Measurements from ENCODE around the gene UNK. TPM values are rescaled to one million over a fixed set of nuclear protein-coding genes. Genes with fewer than 3 reads are reported as not detected.
"Not testable (repeated sequence)": the region's sequence is repeated elsewhere in the genome, so short reads cannot be mapped to it uniquely, and the experiment has no call there.

The UNK gene
- total and polyA plus RNA-seq, 10 donors, result 19.0 to 53.8 (median 46.2) TPM

DNA sequence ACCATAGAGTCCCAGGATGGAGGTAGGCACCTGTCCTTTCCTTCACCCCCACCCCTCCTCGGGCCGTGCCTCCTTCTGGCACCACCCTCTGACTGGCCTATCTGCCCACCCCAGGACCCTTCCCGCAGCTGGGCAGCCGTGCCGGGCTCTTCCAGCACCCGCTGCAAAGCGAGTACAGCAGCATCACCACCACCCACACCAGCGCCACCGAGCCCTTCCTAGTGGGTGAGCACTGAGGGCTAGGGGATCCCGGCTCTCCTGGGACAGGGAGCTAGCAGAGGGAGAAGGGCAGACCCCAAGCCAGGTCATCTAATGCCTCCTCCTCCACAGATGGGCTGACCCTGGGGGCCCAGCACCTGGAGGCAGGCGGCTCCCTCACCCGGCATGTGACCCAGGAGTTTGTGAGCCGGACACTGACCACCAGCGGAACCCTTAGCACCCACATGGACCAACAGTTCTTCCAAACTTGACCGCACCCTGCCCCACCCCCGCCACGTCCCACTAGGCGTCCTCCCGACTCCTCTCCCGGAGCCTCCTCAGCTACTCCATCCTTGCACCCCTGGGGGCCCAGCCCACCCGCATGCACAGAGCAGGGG lies 27.4 kb upstream of the UNK start:
- TF ChIP-seq POLR2AphosphoS5 (IDR thresholded peaks at IDR 0.05), result peak in 2 of 3 donors; percentile 8 to 46
- no peak for TF ChIP-seq POLR2A (IDR thresholded peaks at IDR 0.05)
- H3K4me3 ChIP-seq, result no peak overlapping the region
- peaks cover 0 to 89% (median 34%) of the 10 kb centered on the region in 6 donors for H3K36me3 ChIP-seq
- no peaks in the 10 kb centered on the region for H3K27me3 ChIP-seq (replicated peaks in 1 of 7)
- no peaks in the 10 kb centered on the region for H3K9me3 ChIP-seq
- DNase-seq, result peak; percentile 71
- H3K27ac ChIP-seq, result no peak overlapping the region
- H3K4me1 ChIP-seq, result peaks cover 3 to 56% (median 29%) of the 10 kb centered on the region in 6 donors
- intact Hi-C loops (cut with DNase I; ENCODE audit: low total_unique reads), result no loop called here
- 87 to 93% (median 89%) methylated on average over 10 to 21 of the region's 21 CpGs for WGBS, 5 donors

DNA sequence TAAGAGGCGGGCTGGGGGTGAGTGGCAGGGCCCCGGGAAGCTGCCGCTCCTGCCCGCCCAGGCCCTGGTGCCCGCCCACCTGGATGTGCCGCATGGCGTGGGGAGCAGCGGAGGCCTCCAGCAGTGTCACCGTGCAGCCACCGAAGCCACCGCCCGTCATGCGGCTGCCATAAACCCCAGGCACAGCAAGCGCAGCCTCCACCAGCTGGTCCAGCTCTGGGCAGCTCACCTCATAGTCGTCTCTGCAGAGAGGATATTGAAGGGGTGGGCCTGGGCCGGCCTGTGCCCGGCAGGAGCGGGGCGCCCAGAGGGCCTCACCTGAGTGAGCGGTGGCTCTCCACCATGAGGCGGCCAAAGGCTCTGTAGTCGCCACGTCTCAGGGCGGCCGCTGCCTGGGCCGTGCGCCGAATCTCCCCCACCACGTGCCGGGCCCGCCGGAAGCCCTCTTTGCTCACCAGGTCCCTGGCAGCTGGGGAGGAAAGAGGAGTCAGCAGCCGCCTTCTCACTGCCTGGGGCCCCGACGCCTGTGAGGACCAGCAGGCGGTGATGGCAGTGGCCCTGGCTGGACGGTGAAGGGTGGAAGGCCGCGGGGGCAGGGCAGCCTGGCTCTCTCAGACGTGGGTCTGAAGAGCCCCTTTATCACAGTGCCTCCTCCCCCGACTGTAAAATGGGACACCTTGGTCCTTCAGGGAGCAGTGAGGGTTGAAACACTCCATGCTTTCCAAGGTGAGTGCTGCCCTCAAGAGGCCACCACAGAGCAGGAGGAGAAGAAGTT lies 26.3 kb upstream of the UNK start:
- Histone ChIP-seq H3K9me3 (no peaks in the 10 kb centered on the region), H3K27me3 (replicated peaks in 1 of 7) (no peaks in the 10 kb centered on the region), H3K27ac (peak overlapping the region in 1 of 8 donors; percentile 7), H3K4me1 (peaks cover 1 to 59% (median 28%) of the 10 kb centered on the region in 6 donors), H3K36me3 (peaks cover 0 to 89% (median 34%) of the 10 kb centered on the region in 6 donors), H3K4me3 (no peak overlapping the region)
- DNase-seq, result no peak
- TF ChIP-seq POLR2AphosphoS5 (IDR thresholded peaks at IDR 0.05), result peak; percentile 4 to 65 (median 45)
- TF ChIP-seq, protein P1, sequence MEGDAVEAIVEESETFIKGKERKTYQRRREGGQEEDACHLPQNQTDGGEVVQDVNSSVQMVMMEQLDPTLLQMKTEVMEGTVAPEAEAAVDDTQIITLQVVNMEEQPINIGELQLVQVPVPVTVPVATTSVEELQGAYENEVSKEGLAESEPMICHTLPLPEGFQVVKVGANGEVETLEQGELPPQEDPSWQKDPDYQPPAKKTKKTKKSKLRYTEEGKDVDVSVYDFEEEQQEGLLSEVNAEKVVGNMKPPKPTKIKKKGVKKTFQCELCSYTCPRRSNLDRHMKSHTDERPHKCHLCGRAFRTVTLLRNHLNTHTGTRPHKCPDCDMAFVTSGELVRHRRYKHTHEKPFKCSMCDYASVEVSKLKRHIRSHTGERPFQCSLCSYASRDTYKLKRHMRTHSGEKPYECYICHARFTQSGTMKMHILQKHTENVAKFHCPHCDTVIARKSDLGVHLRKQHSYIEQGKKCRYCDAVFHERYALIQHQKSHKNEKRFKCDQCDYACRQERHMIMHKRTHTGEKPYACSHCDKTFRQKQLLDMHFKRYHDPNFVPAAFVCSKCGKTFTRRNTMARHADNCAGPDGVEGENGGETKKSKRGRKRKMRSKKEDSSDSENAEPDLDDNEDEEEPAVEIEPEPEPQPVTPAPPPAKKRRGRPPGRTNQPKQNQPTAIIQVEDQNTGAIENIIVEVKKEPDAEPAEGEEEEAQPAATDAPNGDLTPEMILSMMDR (IDR thresholded peaks at IDR 0.05 in 8 of 11, conservative IDR thresholded peaks at IDR 0.05 in 3 of 11), result no peak
- intact Hi-C loops (cut with DNase I; ENCODE audit: low total_unique reads), result no loop called here
- 85 to 92% (median 92%) methylated on average over 9 to 41 of the region's 41 CpGs for WGBS, 5 donors

DNA sequence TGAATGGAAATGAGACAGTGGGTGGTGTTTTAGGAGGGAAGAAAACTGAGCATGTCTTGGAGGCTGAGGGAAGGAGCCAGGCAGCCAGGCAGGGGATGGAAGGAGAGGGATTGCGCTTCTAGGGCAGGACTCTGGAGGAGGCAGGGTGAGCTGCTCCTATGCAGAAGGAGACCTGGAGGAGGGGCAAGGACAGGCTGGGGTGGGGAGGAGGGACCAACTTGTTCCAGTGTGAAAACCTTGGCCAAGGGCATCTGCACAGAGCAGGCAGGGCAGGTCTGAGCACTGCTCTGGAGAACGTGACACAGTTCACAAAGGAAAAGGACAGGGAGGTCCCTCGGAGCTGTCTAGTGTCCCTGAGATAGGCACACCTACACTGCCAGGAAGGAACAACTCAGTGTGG lies 25.1 kb upstream of the UNK start:
- Histone ChIP-seq H3K4me3 (no peak overlapping the region), H3K27me3 (replicated peaks in 1 of 7) (no peaks in the 10 kb centered on the region), H3K9me3 (no peaks in the 10 kb centered on the region), H3K4me1 (peaks cover 8 to 59% (median 28%) of the 10 kb centered on the region in 6 donors), H3K36me3 (peaks cover 0 to 78% (median 34%) of the 10 kb centered on the region in 6 donors), H3K27ac (peak overlapping the region in 1 of 8 donors; percentile 24)
- WGBS, 5 donors, result 83 to 89% (median 84%) methylated on average over 3 of the region's 3 CpGs
- intact Hi-C loops (cut with DNase I; ENCODE audit: low total_unique reads), result no loop called here
- TF ChIP-seq POLR2AphosphoS5 (IDR thresholded peaks at IDR 0.05), result peak; percentile 7 to 24 (median 9)
- TF ChIP-seq, protein P1 (IDR thresholded peaks at IDR 0.05 in 8 of 11, conservative IDR thresholded peaks at IDR 0.05 in 3 of 11), result no peak
- DNase-seq, result no peak

DNA sequence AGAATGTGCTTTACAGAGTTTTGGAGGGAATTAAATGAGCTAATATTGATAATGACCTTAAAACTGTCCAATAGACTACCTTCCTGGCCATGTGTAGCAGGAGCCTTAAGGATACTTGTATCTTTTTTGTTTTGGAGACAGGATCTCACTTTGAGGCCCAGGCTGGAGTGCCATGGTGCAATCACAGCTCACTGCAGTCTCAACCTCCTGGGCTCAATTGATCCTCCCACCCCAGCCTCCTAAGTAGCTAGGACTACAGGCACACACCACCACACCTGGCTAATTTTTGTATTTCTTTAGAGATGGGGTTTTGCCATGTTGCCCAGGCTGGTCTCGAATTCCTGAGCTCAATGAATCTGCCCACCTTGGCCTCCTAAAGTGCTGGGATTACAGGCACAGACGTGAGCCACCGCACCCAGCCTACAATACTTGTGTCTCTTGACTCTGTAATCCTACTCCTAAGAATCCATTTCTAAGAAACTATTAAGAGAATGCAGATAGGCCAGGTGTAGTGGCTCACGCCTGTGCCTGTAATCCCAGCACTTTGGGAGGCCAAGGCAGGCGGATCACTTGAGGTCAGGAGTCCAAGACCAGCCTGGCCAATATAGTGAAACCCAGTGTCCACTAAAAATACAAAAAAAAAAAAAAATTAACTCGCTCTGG lies 24.5 kb upstream of the UNK start:
- 91 to 99% (median 94%) methylated on average over 6 of the region's 6 CpGs for WGBS, 5 donors
- peaks cover 0 to 72% (median 32%) of the 10 kb centered on the region in 6 donors for H3K36me3 ChIP-seq
- intact Hi-C loops (cut with DNase I; ENCODE audit: low total_unique reads); H3K4me3 ChIP-seq; H3K27me3 ChIP-seq (replicated peaks in 1 of 7); DNase-seq; H3K9me3 ChIP-seq: not testable (repeated sequence)
- H3K4me1 ChIP-seq, result peaks cover 9 to 57% (median 31%) of the 10 kb centered on the region in 6 donors
- H3K27ac ChIP-seq, result peak overlapping the region in 2 of 8 donors; percentile 9 to 24

Measured in spleen (tissue), 11 donors.